OCI-LY7 (cell line): Measurements from ENCODE around the gene COL8A1.

Experiments
- EZH2phosphoT487 ChIP-seq: fragments of 200-600 bp; sonication (generic); IDR thresholded peaks from 2 replicates; pipeline ENCODE4 v1.6.1; 2018; ENCODE audit warnings: low read depth, borderline replicate concordance, mild to moderate bottlenecking, mixed run types, antibody characterized with exemption, low read length, moderate library complexity, mixed read lengths
- TF ChIP-seq, protein P1 (sequence below): fragments of 200-600 bp; sonication (generic); conservative IDR thresholded peaks from 2 replicates; pipeline ENCODE4 v1.5.1; 2014; ENCODE audit warnings: mild to moderate bottlenecking, antibody characterized with exemption, low read length, moderate library complexity, mixed read lengths

DNA sequence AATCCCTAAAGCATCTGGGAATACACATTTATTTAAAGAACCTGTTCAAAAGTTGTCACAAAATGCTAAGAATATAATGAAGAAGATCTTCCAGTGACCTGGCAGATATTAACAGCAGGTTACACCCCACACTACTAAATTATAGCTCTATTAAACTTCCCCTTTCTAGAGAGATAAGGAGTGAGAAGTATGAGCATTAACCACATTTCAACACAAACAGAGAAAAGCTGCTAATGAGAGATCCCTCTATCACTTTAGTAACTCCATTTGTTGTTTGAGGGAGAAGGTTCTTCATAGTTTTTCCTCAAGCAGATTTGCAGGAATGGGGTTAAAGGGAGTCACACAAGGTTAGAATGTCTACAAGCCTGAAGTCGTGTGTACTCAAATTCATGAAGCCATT is 3.6 kb downstream of the COL8A1 start:
- TF ChIP-seq, protein P1, sequence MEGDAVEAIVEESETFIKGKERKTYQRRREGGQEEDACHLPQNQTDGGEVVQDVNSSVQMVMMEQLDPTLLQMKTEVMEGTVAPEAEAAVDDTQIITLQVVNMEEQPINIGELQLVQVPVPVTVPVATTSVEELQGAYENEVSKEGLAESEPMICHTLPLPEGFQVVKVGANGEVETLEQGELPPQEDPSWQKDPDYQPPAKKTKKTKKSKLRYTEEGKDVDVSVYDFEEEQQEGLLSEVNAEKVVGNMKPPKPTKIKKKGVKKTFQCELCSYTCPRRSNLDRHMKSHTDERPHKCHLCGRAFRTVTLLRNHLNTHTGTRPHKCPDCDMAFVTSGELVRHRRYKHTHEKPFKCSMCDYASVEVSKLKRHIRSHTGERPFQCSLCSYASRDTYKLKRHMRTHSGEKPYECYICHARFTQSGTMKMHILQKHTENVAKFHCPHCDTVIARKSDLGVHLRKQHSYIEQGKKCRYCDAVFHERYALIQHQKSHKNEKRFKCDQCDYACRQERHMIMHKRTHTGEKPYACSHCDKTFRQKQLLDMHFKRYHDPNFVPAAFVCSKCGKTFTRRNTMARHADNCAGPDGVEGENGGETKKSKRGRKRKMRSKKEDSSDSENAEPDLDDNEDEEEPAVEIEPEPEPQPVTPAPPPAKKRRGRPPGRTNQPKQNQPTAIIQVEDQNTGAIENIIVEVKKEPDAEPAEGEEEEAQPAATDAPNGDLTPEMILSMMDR: no peak
- TF ChIP-seq EZH2phosphoT487: no peak
